ENCODE measurements around the gene PCDHA11.
"Not testable (repeated sequence)": the region's sequence is repeated elsewhere in the genome, so short reads cannot be mapped to it uniquely, and the experiment has no call there.

Gene PCDHA11

GRCh38 chr5:140833993-140834392 lies 34.8 kb upstream of the PCDHA11 start, which contains the start of gene PCDHA7:
PCDHA7 (plus strand) TSS chr5:140834269; CDS start chr5:140834384, 115 bp downstream.
- peak within 1 kb of the TSS; percentile 4 to 54 (median 34) for H3K4me3 ChIP-seq (ENCODE audit: low read depth in 1 of 5, low read length in 5 of 5)
- peaks cover 2 to 25% (median 7%) of the 10 kb centered on the region in 5 donors for H3K27me3 ChIP-seq (ENCODE audit: control insufficient read depth in 5 of 5, insufficient read depth in 4 of 5, low read length in 5 of 5)
- no peak within 1 kb of the TSS for H3K9ac ChIP-seq (ENCODE audit: low read length in 5 of 5)
- H3K36me3 ChIP-seq (ENCODE audit: control insufficient read depth in 5 of 5, insufficient read depth in 5 of 5, low read length in 5 of 5), result no peaks in the 10 kb centered on the region
- peaks cover 2 to 28% (median 23%) of the 10 kb centered on the region in 5 donors for H3K9me3 ChIP-seq (ENCODE audit: control insufficient read depth in 5 of 5, low read length in 5 of 5)
- no peaks in the 10 kb centered on the region for H3K4me1 ChIP-seq (ENCODE audit: control insufficient read depth in 5 of 5, insufficient read depth in 5 of 5, low read length in 5 of 5)
- H3K27ac ChIP-seq (ENCODE audit: low read depth, low read length), result no peak within 1 kb of the TSS

GRCh38 chr5:140834439-140835008 lies 34.2 kb upstream of the PCDHA11 start:
- peak overlapping the region; percentile 4 to 54 (median 34) for H3K4me3 ChIP-seq (ENCODE audit: low read depth in 1 of 5, low read length in 5 of 5)
- H3K27ac ChIP-seq (ENCODE audit: low read depth, low read length); H3K4me1 ChIP-seq (ENCODE audit: control insufficient read depth in 5 of 5, insufficient read depth in 5 of 5, low read length in 5 of 5); H3K36me3 ChIP-seq (ENCODE audit: control insufficient read depth in 5 of 5, insufficient read depth in 5 of 5, low read length in 5 of 5); H3K9ac ChIP-seq (ENCODE audit: low read length in 5 of 5): not testable (repeated sequence)
- H3K9me3 ChIP-seq (ENCODE audit: control insufficient read depth in 5 of 5, low read length in 5 of 5), result peaks cover 2 to 25% (median 22%) of the 10 kb centered on the region in 5 donors
- peaks cover 2 to 23% (median 7%) of the 10 kb centered on the region in 5 donors for H3K27me3 ChIP-seq (ENCODE audit: control insufficient read depth in 5 of 5, insufficient read depth in 4 of 5, low read length in 5 of 5)

GRCh38 chr5:140835622-140836510 lies 32.9 kb upstream of the PCDHA11 start:
- Histone ChIP-seq H3K27me3 (ENCODE audit: control insufficient read depth in 5 of 5, insufficient read depth in 4 of 5, low read length in 5 of 5) (peaks cover 2 to 19% (median 7%) of the 10 kb centered on the region in 5 donors), H3K4me3 (ENCODE audit: low read depth in 1 of 5, low read length in 5 of 5) (peak overlapping the region in 1 of 5 donors; percentile 34), H3K36me3 (ENCODE audit: control insufficient read depth in 5 of 5, insufficient read depth in 5 of 5, low read length in 5 of 5) (no peaks in the 10 kb centered on the region), H3K9me3 (ENCODE audit: control insufficient read depth in 5 of 5, low read length in 5 of 5) (peaks cover 5 to 18% (median 14%) of the 10 kb centered on the region in 5 donors), H3K27ac (ENCODE audit: low read depth, low read length) (no peak overlapping the region), H3K9ac (ENCODE audit: low read length in 5 of 5) (no peak overlapping the region), H3K4me1 (ENCODE audit: control insufficient read depth in 5 of 5, insufficient read depth in 5 of 5, low read length in 5 of 5) (no peaks in the 10 kb centered on the region)

- H3K36me3 ChIP-seq (ENCODE audit: control insufficient read depth in 5 of 5, insufficient read depth in 5 of 5, low read length in 5 of 5), result no peaks in the 10 kb centered on the region
- H3K9me3 ChIP-seq (ENCODE audit: control insufficient read depth in 5 of 5, low read length in 5 of 5), result peaks cover 5 to 26% (median 16%) of the 10 kb centered on the region in 5 donors
- H3K9ac ChIP-seq (ENCODE audit: low read length in 5 of 5), result no peak within 1 kb of the TSS
- H3K4me1 ChIP-seq (ENCODE audit: control insufficient read depth in 5 of 5, insufficient read depth in 5 of 5, low read length in 5 of 5), result no peaks in the 10 kb centered on the region
- H3K27ac ChIP-seq (ENCODE audit: low read depth, low read length), result no peak within 1 kb of the TSS
- H3K4me3 ChIP-seq (ENCODE audit: low read depth in 1 of 5, low read length in 5 of 5), result no peak within 1 kb of the TSS
- H3K27me3 ChIP-seq (ENCODE audit: control insufficient read depth in 5 of 5, insufficient read depth in 4 of 5, low read length in 5 of 5), result peaks cover 0 to 6% (median under 1%) of the 10 kb centered on the region in 5 donors
These were observed 27.5 kb upstream of the PCDHA11 start, which contains the start of gene PCDHA8 for GRCh38 chr5:140840978-140841962. PCDHA8 (plus strand) TSS chr5:140841187; CDS start chr5:140841322, 135 bp downstream.

GRCh38 chr5:140842798-140843733 lies 25.7 kb upstream of the PCDHA11 start:
- Histone ChIP-seq H3K4me1 (ENCODE audit: control insufficient read depth in 5 of 5, insufficient read depth in 5 of 5, low read length in 5 of 5) (no peaks in the 10 kb centered on the region), H3K27ac (ENCODE audit: low read depth, low read length) (no peak overlapping the region), H3K36me3 (ENCODE audit: control insufficient read depth in 5 of 5, insufficient read depth in 5 of 5, low read length in 5 of 5) (no peaks in the 10 kb centered on the region), H3K4me3 (ENCODE audit: low read depth in 1 of 5, low read length in 5 of 5) (no peak overlapping the region), H3K9me3 (ENCODE audit: control insufficient read depth in 5 of 5, low read length in 5 of 5) (peaks cover 5 to 24% (median 13%) of the 10 kb centered on the region in 5 donors), H3K9ac (ENCODE audit: low read length in 5 of 5) (no peak overlapping the region), H3K27me3 (ENCODE audit: control insufficient read depth in 5 of 5, insufficient read depth in 4 of 5, low read length in 5 of 5) (peaks cover 0 to 2% (median 0%) of the 10 kb centered on the region in 5 donors)

- H3K4me1 ChIP-seq (ENCODE audit: control insufficient read depth in 5 of 5, insufficient read depth in 5 of 5, low read length in 5 of 5); H3K27me3 ChIP-seq (ENCODE audit: control insufficient read depth in 5 of 5, insufficient read depth in 4 of 5, low read length in 5 of 5); H3K36me3 ChIP-seq (ENCODE audit: control insufficient read depth in 5 of 5, insufficient read depth in 5 of 5, low read length in 5 of 5); H3K9ac ChIP-seq (ENCODE audit: low read length in 5 of 5); H3K27ac ChIP-seq (ENCODE audit: low read depth, low read length): not testable (repeated sequence)
- H3K9me3 ChIP-seq (ENCODE audit: control insufficient read depth in 5 of 5, low read length in 5 of 5), result peaks cover under 1 to 19% (median 9%) of the 10 kb centered on the region in 5 donors
- peak within 1 kb of the TSS in 1 of 5 donors; percentile 42 for H3K4me3 ChIP-seq (ENCODE audit: low read depth in 1 of 5, low read length in 5 of 5)
These were observed 20.3 kb upstream of the PCDHA11 start, which contains the start of gene PCDHA9 for GRCh38 chr5:140848139-140849102. PCDHA9 (plus strand) TSS chr5:140848382; CDS start chr5:140848496, 114 bp downstream.

- not testable (repeated sequence) for H3K4me1 ChIP-seq (ENCODE audit: control insufficient read depth in 5 of 5, insufficient read depth in 5 of 5, low read length in 5 of 5); H3K27me3 ChIP-seq (ENCODE audit: control insufficient read depth in 5 of 5, insufficient read depth in 4 of 5, low read length in 5 of 5); H3K9ac ChIP-seq (ENCODE audit: low read length in 5 of 5); H3K36me3 ChIP-seq (ENCODE audit: control insufficient read depth in 5 of 5, insufficient read depth in 5 of 5, low read length in 5 of 5); H3K27ac ChIP-seq (ENCODE audit: low read depth, low read length)
- H3K4me3 ChIP-seq (ENCODE audit: low read depth in 1 of 5, low read length in 5 of 5), result peak overlapping the region in 1 of 5 donors; percentile 22
- H3K9me3 ChIP-seq (ENCODE audit: control insufficient read depth in 5 of 5, low read length in 5 of 5), result peaks cover 0 to 17% (median 9%) of the 10 kb centered on the region in 5 donors
These were observed 18.7 kb upstream of the PCDHA11 start for GRCh38 chr5:140849831-140850634.

Data from subcutaneous abdominal adipose tissue (tissue), 5 donors.